DOHH2 (cell line): ENCODE data around the gene MYCBP.

Experiments
- H3F3A ChIP-seq: fragments of 200-600 bp; sonication (generic), shearing (Covaris generic); 2 replicates; pipeline ENCODE4 v1.6.0; 2016; ENCODE audit warnings: antibody characterized with exemption, mild to moderate bottlenecking; ENCODE audit not compliant: control insufficient read depth, insufficient read depth
- H3K27ac ChIP-seq: fragments of 200-600 bp; sonication (generic); 2 replicates; pipeline ENCODE4 v1.5.1; 2014; ENCODE audit warnings: low read depth, mild to moderate bottlenecking, low read length, moderate library complexity
- H3K27me3 ChIP-seq: fragments of 200-600 bp; sonication (generic); 2 replicates; pipeline ENCODE4 v1.6.1; 2014; ENCODE audit warnings: mild to moderate bottlenecking, low read length, mixed read lengths; ENCODE audit not compliant: control insufficient read depth
- H3K36me3 ChIP-seq: fragments of 200-600 bp; sonication (generic); 2 replicates; pipeline ENCODE4 v1.6.1; 2014; ENCODE audit warnings: mild to moderate bottlenecking, low read length, moderate library complexity, mixed read lengths; ENCODE audit not compliant: control insufficient read depth
- H3K4me1 ChIP-seq: fragments of 200-600 bp; sonication (generic); 2 replicates; pipeline ENCODE4 v1.6.1; 2014; ENCODE audit warnings: mild to moderate bottlenecking, low read length, mixed read lengths; ENCODE audit not compliant: control insufficient read depth
- H3K4me2 ChIP-seq: fragments of 200-600 bp; sonication (generic); 2 replicates; pipeline ENCODE4 v1.6.0; 2014; ENCODE audit warnings: mild to moderate bottlenecking, low read length, moderate library complexity
- H3K4me3 ChIP-seq: fragments of 200-600 bp; sonication (generic); 2 replicates; pipeline ENCODE4 v1.5.1; 2014; ENCODE audit warnings: mild to moderate bottlenecking, low read length, mixed read lengths
- H3K79me2 ChIP-seq: fragments of 200-600 bp; sonication (generic); 2 replicates; pipeline ENCODE4 v1.6.1; 2014; ENCODE audit warnings: mild to moderate bottlenecking, low read length, mixed read lengths; ENCODE audit not compliant: control insufficient read depth
- H3K9me2 ChIP-seq: fragments of 200-600 bp; sonication (generic); replicated peaks from 2 replicates; pipeline ENCODE4 v1.6.1; 2014; ENCODE audit warnings: mild to moderate bottlenecking, low read length, mixed read lengths; ENCODE audit not compliant: control insufficient read depth
- H3K9me3 ChIP-seq: fragments of 200-600 bp; sonication (generic); 2 replicates; pipeline ENCODE4 v1.6.1; 2014; ENCODE audit warnings: antibody characterized with exemption, low read length, mixed read lengths; ENCODE audit not compliant: control insufficient read depth, insufficient read depth
- H4K20me1 ChIP-seq: fragments of 200-600 bp; sonication (generic); 2 replicates; pipeline ENCODE4 v1.6.0; 2014; ENCODE audit warnings: low read depth, mild to moderate bottlenecking, antibody characterized with exemption, low read length, moderate library complexity; ENCODE audit not compliant: control insufficient read depth, insufficient read depth
- CTCF ChIP-seq: fragments of 200-600 bp; sonication (generic); IDR thresholded peaks from one replicate; pipeline ENCODE4 v1.5.1; 2014; ENCODE audit warnings: antibody characterized with exemption, mild to moderate bottlenecking, low read depth, low read length; ENCODE audit not compliant: poor library complexity, severe bottlenecking
- EZH2phosphoT487 ChIP-seq: fragments of 200-600 bp; sonication (generic); IDR thresholded peaks from 2 replicates; pipeline ENCODE4 v1.6.1; 2017; ENCODE audit warnings: borderline replicate concordance, mild to moderate bottlenecking, antibody characterized with exemption, low read length, moderate library complexity, mixed read lengths

The MYCBP gene

DNA sequence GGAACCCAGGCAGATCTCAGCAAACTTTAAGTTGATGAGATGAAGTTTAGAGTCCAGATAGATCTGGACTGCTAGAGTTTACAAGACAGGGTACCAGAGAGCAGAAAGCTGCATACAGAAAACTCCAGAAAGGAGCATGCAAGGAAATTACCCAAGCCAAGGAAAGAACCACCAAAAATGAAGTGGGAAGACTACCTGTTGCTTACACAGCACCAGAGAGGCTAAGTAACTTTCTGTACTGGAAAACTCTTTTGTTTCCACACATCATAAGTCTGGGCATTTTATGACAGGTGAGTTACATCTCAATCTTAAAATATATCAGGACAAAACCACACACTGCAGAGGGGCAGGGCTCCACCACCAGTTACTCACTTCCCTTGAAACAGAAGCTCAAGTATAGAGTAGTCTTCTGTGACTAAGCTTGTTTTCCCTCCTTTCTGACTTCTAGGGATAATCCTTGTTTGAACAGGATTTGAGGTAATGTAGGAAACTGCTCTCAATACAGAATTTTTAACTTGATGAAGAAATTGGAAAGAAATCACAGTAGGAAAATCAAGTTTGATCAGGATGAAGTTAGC, 25.6 kb upstream of the MYCBP start:
- TF ChIP-seq EZH2phosphoT487: no peak
- TF ChIP-seq CTCF: no peak
- Histone ChIP-seq H3K4me3 (no peak overlapping the region), H3F3A (no peaks in the 10 kb centered on the region), H3K79me2 (no peaks in the 10 kb centered on the region), H3K27ac (no peak overlapping the region), H3K9me3 (no peaks in the 10 kb centered on the region), H3K36me3 (no peaks in the 10 kb centered on the region), H3K4me1 (no peaks in the 10 kb centered on the region), H3K4me2 (no peak overlapping the region), H3K9me2 (no peaks in the 10 kb centered on the region), H4K20me1 (no peaks in the 10 kb centered on the region), H3K27me3 (no peaks in the 10 kb centered on the region; the same call in 1 of the 2 replicates)

GRCh38 chr1:38896169-38896568, 23.0 kb upstream of the MYCBP start:
- no peaks in the 10 kb centered on the region for H3K9me2 ChIP-seq
- TF ChIP-seq EZH2phosphoT487: no peak
- TF ChIP-seq CTCF: no peak
- H3K4me1 ChIP-seq: no peaks in the 10 kb centered on the region
- H3K9me3 ChIP-seq: no peaks in the 10 kb centered on the region
- no peak overlapping the region for H3K4me2 ChIP-seq
- no peaks in the 10 kb centered on the region for H3F3A ChIP-seq
- no peak overlapping the region for H3K27ac ChIP-seq
- H3K4me3 ChIP-seq: no peak overlapping the region
- no peaks in the 10 kb centered on the region; the same call in 1 of the 2 replicates for H3K27me3 ChIP-seq
- no peaks in the 10 kb centered on the region for H4K20me1 ChIP-seq
- no peaks in the 10 kb centered on the region for H3K79me2 ChIP-seq
- H3K36me3 ChIP-seq: no peaks in the 10 kb centered on the region

- H3K36me3 ChIP-seq: no peaks in the 10 kb centered on the region
- H3K27ac ChIP-seq: no peak overlapping the region
- H3K9me3 ChIP-seq: no peaks in the 10 kb centered on the region
- no peaks in the 10 kb centered on the region for H3F3A ChIP-seq
- no peaks in the 10 kb centered on the region for H4K20me1 ChIP-seq
- no peak overlapping the region for H3K4me3 ChIP-seq
- H3K4me1 ChIP-seq: no peaks in the 10 kb centered on the region
- H3K79me2 ChIP-seq: no peaks in the 10 kb centered on the region
- TF ChIP-seq CTCF (no peak), EZH2phosphoT487 (no peak)
- H3K4me2 ChIP-seq: no peak overlapping the region
- H3K9me2 ChIP-seq: no peaks in the 10 kb centered on the region
- no peaks in the 10 kb centered on the region; the same call in 1 of the 2 replicates for H3K27me3 ChIP-seq
Observed at GRCh38 chr1:38892976-38893375, 19.8 kb upstream of the MYCBP start.

GRCh38 chr1:38891753-38892152, 18.6 kb upstream of the MYCBP start:
- no peaks in the 10 kb centered on the region for H3K9me3 ChIP-seq
- H3F3A ChIP-seq: no peaks in the 10 kb centered on the region
- no peak overlapping the region for H3K4me3 ChIP-seq
- no peak overlapping the region for H3K4me2 ChIP-seq
- H3K27ac ChIP-seq: no peak overlapping the region
- H3K27me3 ChIP-seq: no peaks in the 10 kb centered on the region; the same call in 1 of the 2 replicates
- no peaks in the 10 kb centered on the region for H3K79me2 ChIP-seq
- no peaks in the 10 kb centered on the region for H3K4me1 ChIP-seq
- TF ChIP-seq EZH2phosphoT487 (no peak), CTCF (no peak)
- H3K36me3 ChIP-seq: no peaks in the 10 kb centered on the region
- H3K9me2 ChIP-seq: no peaks in the 10 kb centered on the region
- H4K20me1 ChIP-seq: no peaks in the 10 kb centered on the region
